Measurements from ENCODE around the gene ADAMTS17.

DNA sequence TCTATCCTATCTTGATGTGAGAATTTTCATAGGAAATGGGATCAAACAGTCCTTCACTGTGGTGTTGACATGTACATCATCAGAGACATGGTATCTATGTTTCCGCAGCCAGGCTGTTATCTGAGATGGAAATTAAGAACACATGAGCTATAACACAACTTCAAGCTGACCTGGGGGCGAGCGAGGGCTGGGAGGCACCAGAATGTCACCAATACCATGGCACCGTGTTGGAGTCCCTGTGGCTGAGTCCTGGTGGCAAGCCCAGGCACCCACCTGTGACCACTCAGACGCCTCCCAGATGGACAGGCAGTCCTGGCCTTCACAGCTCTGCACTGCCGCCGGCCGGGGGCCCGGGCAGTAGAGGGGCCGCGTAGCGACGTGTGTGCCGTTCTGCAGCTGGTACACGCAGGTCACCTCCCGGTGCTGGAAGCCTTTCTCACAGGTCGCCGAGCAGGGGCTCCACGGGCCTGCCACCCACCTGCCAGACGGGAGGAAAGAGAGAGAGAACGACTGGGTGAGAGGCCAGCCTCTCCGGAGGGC, 344.6 kb downstream of the ADAMTS17 start:
- TF ChIP-seq TAF1 (IDR thresholded peaks at IDR 0.05; ENCODE audit: borderline replicate concordance, low read depth, low read length) (no peak), POLR2A (IDR thresholded peaks at IDR 0.05; ENCODE audit: low read depth, low read length) (no peak)
